ENCODE results near the gene SPATA31D3. TPM values are rescaled to one million over a fixed set of nuclear protein-coding genes. Genes with fewer than 3 reads are reported as not detected.

The SPATA31D3 gene
- total RNA-seq, 1 donor from 2014 or later: not detected

GRCh38 chr9:81971727-81972126 lies 28.4 kb downstream of the SPATA31D3 start:
- Mint-ChIP-seq H3K27me3 (ENCODE audit: low read depth) (no peaks in the 10 kb centered on the region), H3K36me3 (ENCODE audit: low read depth) (no peaks in the 10 kb centered on the region), H3K4me3 (no peak overlapping the region), H3K27ac (ENCODE audit: unreplicated experiment) (no peak overlapping the region), H3K9me3 (peaks cover 29% of the 10 kb centered on the region), H3K4me1 (no peaks in the 10 kb centered on the region)
- TF ChIP-seq CTCF (conservative IDR thresholded peaks at IDR 0.05): no peak
- no peak for DNase-seq (ENCODE audit: low read depth, low spot score)

GRCh38 chr9:81974764-81975163 lies 31.5 kb downstream of the SPATA31D3 start:
- H3K9me3 Mint-ChIP-seq: peaks cover 19% of the 10 kb centered on the region
- H3K27me3 Mint-ChIP-seq (ENCODE audit: low read depth): no peaks in the 10 kb centered on the region
- H3K27ac Mint-ChIP-seq (ENCODE audit: unreplicated experiment): no peak overlapping the region
- H3K4me3 Mint-ChIP-seq: no peak overlapping the region
- H3K4me1 Mint-ChIP-seq: no peaks in the 10 kb centered on the region
- TF ChIP-seq CTCF (conservative IDR thresholded peaks at IDR 0.05): no peak
- no peaks in the 10 kb centered on the region for H3K36me3 Mint-ChIP-seq (ENCODE audit: low read depth)
- DNase-seq (ENCODE audit: low read depth, low spot score): no peak

- H3K27ac Mint-ChIP-seq (ENCODE audit: unreplicated experiment): no peak overlapping the region
- no peaks in the 10 kb centered on the region for H3K27me3 Mint-ChIP-seq (ENCODE audit: low read depth)
- no peak for DNase-seq (ENCODE audit: low read depth, low spot score)
- H3K36me3 Mint-ChIP-seq (ENCODE audit: low read depth): no peaks in the 10 kb centered on the region
- TF ChIP-seq CTCF (conservative IDR thresholded peaks at IDR 0.05): no peak
- no peaks in the 10 kb centered on the region for H3K4me1 Mint-ChIP-seq
- H3K9me3 Mint-ChIP-seq: peaks cover 11% of the 10 kb centered on the region
- no peak overlapping the region for H3K4me3 Mint-ChIP-seq
Observed at GRCh38 chr9:81976351-81976750, 33.1 kb downstream of the SPATA31D3 start.

GRCh38 chr9:81979196-81979595 lies 35.9 kb downstream of the SPATA31D3 start:
- DNase-seq (ENCODE audit: low read depth, low spot score): no peak
- H3K27ac Mint-ChIP-seq (ENCODE audit: unreplicated experiment): no peak overlapping the region
- no peak for TF ChIP-seq CTCF (conservative IDR thresholded peaks at IDR 0.05)
- H3K36me3 Mint-ChIP-seq (ENCODE audit: low read depth): no peaks in the 10 kb centered on the region
- peaks cover 19% of the 10 kb centered on the region for H3K4me1 Mint-ChIP-seq
- no peaks in the 10 kb centered on the region for H3K27me3 Mint-ChIP-seq (ENCODE audit: low read depth)
- H3K9me3 Mint-ChIP-seq: peaks cover 11% of the 10 kb centered on the region
- H3K4me3 Mint-ChIP-seq: no peak overlapping the region

- Mint-ChIP-seq H3K27ac (ENCODE audit: unreplicated experiment) (no peak overlapping the region), H3K27me3 (ENCODE audit: low read depth) (no peaks in the 10 kb centered on the region), H3K36me3 (ENCODE audit: low read depth) (no peaks in the 10 kb centered on the region), H3K9me3 (peaks cover 3% of the 10 kb centered on the region), H3K4me3 (no peak overlapping the region), H3K4me1 (peaks cover 22% of the 10 kb centered on the region)
- TF ChIP-seq CTCF (conservative IDR thresholded peaks at IDR 0.05): no peak
- DNase-seq (ENCODE audit: low read depth, low spot score): no peak
Observed at GRCh38 chr9:81980568-81980967, 37.3 kb downstream of the SPATA31D3 start.

- Mint-ChIP-seq H3K27me3 (ENCODE audit: low read depth) (no peaks in the 10 kb centered on the region), H3K9me3 (peaks cover 2% of the 10 kb centered on the region), H3K36me3 (ENCODE audit: low read depth) (no peaks in the 10 kb centered on the region), H3K27ac (ENCODE audit: unreplicated experiment) (peak overlapping the region; percentile 95), H3K4me3 (peak overlapping the region; percentile 24), H3K4me1 (peaks cover 31% of the 10 kb centered on the region)
- DNase-seq (ENCODE audit: low read depth, low spot score): no peak
- no peak for TF ChIP-seq CTCF (conservative IDR thresholded peaks at IDR 0.05)
Observed at GRCh38 chr9:81981883-81982282, 38.6 kb downstream of the SPATA31D3 start.
